Activated gamma-delta T cell treated with anti-CD3 and anti-CD28 coated beads, Interleukin-2, amount 50 U/mL, for 16 hours (primary cell): ENCODE results near the gene HAL.

ENCODE experiments used
- DNase-seq: peaks from one replicate; pipeline ENCODE4 v3.0.0-alpha.2; 2020; ENCODE audit warnings: low read depth

The HAL gene

DNA sequence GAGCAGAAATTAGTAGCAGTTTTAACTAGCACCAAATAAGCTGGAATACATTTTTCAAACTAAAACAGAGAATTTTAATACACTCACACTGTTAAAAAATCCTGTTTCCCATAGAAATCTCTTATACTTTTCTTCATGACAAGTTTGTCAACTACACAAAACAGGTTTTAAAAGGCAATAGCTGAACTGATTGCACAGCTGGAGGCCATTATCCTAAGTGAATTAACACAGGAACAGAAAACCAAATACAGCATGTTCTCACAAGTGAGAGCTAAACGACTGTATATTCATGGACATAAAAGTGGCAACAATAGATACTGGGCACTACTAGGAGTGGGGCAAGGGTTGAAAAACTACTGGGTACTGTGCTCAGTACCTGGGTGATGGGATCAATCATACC lies 11.6 kb upstream of the HAL start:
- no peak for DNase-seq

DNA sequence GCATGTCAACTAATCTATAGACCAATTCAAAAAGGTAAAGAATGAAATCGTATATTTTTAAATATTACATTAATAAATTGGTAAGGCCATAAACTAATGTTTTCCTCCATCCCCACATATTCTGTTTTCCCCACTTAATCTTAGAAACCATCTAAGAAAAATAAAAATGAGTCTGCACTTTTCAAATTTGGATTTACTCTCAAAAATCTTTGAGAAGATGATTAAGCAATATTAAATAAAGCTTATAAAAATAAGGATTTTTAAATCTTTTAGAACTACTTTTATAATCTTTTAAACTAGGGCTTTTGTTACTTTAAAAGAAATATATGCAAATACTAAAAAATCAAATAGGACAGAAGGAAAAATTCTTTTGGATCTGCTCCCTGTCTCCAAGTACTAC lies 10.6 kb upstream of the HAL start:
- no peak for DNase-seq

DNA sequence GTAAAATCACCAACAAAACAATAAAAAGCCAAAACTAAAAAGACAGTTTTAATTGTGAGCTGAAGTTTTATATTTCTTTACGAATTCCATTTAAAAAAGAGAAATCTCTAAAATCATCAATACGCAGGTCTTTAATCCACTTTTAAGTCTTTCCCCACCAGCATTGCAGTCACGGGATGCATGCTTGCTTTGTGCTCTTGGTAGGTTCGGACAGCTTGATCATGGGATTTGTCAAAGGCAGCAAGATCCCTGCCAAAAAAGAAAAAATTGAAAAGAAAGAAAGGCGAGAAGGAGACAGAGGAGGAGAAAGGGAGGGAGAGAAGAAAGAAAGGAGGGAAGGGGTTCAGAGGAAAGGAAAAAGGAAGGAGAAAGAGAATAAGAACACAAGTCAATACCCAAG lies 4.7 kb upstream of the HAL start:
- no peak for DNase-seq

DNA sequence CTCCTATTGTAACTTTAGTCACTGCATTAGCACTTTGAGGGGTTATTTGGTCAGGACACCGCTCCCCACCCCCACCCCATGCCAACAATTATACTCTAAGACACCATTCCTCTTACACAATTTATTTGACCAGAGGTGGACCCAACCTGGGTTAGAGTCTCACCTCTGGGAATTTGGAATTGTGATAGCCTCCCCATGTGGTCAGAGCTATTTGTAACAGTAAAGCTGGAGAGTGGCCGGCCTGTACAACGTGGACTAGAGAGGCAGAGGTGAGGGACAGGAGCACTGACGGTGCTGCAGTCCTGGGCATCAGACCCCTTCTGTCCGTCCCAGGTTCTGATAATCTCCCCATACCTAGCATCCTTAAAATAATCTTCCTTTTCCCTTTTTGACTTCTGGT lies 3.3 kb upstream of the HAL start:
- DNase-seq, result no peak

DNA sequence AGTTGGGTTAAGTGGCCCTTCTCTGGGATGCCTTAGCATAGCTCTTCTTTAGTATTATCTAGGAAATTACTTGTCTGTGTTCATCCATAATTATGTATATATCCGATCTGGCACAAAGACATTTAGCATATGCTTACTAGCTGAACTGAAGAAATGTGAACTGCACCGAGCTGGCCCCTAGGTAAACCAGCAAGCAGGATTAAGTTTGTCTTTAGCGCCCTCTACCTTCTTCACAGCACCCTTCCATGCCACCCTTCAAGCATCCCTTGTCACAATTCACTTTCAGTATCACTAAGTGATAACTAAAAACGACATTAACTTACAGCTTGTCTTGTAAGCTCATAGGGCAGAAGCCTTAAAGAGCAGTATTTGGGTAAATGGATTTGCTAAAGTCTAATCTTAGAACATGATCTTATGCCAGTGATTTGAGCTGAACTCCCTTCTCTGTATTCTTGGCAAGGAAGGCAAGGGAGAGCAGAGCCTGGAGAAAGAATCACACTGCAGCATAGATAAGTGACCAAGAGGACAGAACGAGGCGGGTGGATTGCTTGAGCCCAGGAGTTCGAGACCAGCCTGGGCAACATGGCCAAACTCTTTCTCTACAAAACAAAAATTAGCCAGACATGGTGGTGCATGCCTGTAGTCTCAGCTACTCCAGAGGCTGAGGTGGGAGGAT lies 2.6 kb upstream of the HAL start:
- no peak for DNase-seq

DNA sequence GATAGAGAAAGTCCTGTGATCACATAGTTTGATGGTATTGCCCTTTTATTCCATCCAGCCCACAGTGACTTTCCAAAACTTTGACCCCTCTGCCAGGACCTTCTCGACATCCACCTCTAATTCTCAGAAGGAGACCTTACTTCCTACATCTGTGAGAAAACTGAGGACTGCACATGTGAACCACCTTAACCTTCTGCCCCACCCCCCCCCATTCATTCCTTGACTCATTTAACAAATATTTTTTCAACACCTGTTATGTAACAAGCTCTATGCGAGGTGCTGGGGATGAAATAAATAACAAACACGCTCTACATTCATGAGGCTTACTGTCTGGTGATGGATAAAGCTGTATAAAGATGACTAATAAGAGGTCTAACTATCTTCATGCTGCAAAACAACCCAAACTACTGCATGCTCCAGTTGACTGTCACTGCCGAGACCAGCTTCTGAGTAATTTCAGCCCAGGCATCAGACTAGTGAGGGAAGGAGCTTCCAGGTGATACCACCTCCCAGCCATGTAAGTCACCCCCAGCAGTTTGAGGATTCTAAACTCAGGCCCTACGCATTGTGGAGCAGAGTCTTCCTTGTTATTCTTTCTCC lies 1.9 kb upstream of the HAL start:
- no peak for DNase-seq

DNA sequence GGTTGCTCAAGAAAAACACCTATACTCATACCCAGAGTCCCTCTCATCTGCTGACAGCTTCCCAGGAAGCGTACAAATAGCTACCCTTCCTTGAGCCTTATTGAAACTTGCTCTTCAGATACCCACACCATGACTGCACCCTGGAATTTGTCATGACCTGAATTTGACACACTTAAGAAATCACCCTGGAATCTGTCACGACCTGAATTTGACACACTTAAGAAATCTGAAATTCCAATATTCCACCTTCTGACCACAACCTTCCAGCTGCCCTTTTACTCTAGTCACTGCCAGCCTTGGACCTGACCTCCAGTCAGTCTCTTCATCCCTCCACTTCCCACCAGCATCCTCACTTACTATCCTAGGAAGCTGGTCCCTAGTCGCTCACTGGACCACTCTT lies 1.1 kb upstream of the HAL start:
- DNase-seq, result no peak

DNA sequence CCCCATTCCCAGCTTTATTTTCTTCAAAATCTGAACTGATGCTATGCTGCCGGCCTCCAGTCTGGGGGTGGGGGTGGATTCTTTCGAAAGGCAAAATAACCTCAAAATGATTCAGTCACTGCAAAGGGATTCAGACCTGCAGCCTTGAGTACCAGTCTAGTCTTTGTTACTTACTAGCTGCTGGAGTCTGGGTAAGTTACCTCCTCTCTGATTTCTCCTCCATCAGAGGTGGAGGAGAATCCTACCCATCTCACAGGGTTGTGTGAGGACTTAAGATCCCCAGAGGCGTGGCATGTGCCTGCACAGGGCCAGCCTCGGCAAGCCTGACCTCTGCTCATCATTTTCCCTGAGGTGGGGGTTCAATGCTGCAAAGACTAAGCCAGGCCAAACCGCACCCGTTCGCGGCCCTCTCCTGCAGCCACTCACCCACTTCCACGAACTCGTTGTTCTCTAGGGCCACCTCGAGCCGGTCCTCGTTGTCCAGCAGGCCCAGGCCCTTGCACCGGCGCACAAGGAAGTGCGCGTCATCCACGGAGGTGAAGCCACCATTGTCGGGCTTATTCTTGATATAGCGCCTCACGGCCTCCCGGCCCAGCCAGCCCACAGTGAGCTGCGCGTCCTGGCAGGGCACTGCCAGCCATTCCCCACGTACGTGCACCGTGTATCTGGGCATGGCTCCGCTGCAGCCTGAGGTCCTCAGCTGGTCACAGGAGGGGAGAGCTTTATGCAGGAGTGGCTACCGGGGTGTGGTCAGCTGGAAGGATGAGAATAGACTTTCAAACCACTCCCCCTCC lies 709 bp downstream of the HAL start:
- no peak for DNase-seq

DNA sequence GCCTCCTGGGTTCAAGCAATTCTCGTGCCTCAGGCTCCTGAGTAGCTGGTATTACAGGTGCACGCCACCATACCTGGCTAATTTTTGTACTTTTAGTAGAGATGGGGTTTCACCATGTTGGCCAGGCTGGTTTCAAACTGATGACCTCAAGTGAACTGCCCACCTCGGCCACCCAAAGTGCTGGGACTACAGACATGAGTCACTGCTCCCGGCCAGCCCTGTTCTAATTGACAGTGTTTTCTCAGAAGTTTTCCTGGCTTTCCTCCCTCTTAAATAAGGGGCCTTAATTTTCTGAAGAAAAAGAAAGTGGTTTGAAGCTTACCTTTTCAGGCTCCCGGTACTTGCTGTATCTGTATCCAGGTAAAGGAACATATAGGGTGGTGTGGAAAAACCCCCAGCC lies 1.7 kb downstream of the HAL start:
- DNase-seq, result no peak

DNA sequence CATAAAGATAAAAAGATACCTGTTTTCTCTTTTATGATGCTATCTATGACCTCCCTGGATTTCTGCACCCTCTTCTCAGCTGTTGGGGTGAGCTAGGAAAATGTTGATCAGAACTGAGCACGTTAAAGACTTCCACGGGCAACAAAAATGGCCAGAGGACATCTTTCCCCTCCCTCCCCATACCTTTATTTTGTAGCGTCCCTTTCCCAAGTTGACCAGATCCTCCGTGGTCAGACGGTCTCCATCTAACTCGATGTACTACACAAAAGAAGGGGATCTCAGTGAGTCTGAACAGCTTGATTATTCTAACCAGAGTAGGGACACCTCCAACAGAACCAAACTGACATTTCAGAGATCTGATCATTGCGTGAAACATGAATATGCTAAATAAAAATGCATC lies 2.2 kb downstream of the HAL start:
- no peak for DNase-seq

DNA sequence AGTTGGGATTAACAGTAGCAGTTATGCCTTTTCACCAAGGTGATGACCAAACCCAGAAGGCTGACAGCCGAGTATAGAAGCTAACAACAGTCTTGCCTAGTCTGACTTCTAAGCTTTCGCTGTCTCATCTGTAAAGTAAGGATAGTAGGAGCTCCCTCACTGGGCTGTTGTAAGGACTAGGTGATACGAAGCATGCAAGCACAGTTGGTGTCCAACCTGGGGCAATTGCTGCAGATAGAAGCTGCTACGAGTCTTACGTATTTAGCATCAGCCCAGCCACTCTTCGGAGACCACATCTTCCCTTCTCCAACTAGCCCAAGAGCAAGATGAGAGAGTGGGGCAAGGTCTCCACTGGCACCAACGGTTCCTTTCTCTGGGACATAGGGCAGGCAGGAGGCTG lies 6.0 kb downstream of the HAL start:
- DNase-seq, result no peak

DNA sequence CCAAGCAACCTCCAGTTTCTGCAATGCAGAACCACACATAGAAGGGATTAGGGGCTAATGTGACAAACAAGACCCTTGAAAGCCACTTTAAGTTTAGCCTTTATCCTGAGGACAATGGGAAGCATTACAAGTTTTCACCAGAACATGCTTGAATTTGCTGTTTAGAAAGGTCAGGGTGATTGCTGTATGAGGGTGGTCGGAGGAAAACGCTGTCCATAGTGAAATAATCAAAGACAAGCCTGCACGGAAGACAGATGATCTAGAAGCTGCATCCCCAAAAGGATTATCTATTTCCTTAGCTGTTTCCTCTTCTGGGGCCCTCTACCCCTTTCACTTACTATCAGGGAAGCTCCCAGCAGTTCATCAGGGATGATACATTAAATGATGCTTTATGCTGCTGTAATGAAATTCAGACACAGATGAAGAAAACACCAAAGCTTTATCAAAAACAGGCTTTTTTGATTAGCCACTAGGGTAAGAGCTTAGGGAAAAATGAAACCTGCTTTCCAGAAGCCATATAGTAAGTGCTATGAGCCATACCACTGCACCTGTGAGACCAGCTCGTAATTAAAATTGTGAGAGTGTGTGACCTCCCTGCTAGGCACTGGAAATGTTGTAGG lies 6.5 kb downstream of the HAL start:
- no peak for DNase-seq

DNA sequence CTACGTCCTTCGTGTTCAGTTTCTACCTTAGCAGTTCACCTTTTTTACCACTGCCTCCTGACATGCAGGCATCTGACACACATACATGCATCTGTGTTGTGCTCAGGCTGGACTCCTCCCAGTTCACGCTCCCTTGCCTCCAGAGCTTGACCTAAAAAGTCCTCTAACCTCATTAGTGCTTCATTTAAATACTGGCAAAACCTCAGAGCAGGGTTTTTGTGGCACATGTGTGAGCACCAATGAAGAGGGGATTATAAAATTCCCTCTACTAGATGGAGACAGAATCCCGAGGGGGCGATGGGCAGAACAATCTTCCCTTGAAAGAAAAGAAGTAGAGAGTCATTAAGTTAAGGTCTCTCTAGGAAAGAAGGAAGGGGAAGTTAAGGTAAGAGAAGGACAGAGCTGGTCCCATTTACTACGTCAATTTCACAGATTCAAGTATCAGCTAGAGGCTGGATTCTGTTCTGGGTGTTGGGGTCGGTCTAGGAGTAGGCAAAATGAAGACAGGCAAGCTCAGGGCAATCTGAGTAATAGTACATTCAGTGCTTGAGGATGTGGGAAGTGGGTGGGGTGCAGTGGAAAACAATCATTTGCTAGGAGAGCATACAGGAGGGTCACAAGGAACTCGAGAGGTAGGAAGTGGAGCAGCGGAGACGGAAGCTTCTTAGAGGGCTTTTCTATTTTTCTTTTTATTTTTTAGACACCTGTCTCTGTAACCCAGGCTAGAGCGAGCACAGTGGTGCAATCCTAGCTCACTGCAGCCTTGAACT lies 7.5 kb downstream of the HAL start:
- DNase-seq, result no peak

DNA sequence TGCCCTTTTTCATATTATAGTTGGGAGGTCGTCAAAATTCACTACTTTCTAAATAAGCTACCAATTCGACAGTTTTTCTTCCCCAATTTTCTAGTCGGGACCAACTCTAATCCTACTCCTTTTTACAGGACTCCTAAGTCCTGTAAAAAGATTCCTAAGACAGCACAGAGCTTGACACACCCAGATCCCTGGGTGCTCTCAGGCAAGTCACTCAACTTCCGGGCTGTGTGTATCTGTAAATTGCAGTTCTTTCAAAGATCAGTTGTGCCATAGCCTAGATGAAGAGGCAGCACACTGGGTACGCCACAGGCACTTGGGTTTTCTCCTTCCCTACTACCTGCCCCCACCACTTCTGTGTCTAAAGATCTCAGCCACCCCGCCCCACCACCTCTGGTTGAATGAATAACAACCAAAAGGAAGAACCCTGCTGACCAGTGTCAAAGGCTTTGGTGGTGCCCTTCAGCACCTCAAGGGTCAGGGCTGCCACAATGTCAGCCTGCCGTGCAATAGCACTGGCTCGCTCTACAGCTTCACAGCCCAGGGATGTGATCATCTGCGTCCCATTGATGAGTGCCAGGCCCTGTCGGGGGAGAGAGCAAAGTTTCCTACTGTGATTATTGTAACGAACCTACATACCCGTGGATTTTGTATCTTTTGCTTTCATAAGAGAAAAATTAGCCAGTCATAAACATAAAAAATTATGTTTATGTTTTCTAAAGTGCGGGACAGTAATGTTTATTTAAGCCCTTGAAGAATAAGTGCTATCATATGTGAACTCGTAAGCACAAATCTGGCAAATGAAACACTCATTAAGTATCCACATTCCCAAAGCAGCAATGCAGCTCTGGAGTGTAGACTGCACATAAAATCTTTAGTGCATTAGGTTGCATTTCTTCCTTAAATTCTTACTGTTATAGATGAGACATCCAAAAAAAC lies 9.2 kb downstream of the HAL start:
- DNase-seq, result no peak

DNA sequence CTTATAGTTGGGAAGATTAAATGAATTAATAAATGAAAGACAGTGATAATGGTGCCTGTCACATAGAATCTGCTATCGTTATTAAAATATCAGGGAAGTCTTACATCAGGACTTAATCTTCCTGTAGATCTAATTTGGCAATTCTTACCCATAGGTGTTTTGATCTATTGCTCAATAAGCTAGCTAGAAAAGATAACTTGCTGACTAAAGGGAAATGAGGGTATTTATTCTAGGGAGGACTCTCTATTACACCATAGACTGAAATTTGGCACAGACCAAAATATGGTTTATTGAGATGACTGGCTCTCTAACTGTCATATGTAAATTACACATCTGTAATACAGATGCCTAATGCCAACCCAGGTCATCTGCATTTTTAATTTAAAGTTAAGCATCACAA lies 11.5 kb downstream of the HAL start:
- DNase-seq, result no peak

DNA sequence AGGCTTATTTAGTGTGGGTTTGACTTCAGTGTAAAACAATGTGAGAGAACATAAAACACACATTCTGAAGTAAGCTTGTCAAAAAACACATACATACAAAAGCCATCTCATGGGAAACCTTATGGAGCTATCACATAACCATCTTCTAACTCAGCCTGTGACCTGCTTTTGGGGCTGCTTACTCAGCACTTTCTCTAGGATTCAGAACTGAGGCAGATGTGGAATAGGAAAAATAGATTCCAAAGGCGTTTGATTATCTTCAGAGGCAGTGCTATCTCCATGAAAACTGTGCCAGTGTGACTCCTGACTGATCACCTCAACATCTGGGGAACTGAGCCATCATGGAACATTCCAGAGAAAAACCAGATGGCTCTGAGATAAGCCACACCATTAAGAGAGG lies 13.5 kb downstream of the HAL start:
- DNase-seq, result no peak

DNA sequence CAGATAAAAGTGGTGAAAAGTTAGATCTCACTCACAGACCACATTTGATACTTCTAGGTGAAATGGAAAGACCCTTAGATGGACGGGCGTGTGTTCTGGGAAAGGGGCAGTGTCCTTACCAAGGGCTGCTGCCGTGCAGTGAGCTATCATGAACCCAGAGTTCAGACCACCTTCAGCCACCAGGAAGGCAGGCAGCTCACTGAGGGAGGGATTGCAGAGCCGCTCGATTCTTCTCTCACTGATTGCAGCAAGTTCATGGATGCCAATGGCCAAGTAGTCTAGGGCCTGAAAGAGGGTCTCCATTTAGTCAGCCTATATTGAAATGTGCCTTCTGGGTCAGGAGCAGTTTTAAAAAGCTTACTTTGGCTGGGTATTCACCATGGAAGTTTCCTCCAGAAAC lies 15.7 kb downstream of the HAL start:
- no peak for DNase-seq

DNA sequence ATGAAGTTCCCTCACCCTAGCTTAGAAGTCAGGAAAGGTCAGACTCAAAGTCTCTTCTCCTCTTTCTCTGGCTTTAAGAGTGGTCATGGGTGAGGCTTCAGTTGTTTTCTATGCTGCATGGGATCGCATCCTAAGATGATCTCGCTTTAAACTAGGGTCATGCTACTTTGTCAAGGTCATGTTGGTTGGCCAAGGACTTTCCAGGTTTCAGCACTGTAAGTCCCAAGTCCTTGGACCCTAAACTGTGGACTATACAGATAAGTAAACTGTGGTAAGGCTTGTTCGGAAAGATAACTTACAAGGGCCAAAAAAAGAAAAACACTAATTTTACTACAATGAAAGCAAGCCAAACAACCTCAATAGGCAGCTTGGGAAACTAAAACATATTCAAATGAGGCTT lies 17.4 kb downstream of the HAL start:
- DNase-seq, result no peak

DNA sequence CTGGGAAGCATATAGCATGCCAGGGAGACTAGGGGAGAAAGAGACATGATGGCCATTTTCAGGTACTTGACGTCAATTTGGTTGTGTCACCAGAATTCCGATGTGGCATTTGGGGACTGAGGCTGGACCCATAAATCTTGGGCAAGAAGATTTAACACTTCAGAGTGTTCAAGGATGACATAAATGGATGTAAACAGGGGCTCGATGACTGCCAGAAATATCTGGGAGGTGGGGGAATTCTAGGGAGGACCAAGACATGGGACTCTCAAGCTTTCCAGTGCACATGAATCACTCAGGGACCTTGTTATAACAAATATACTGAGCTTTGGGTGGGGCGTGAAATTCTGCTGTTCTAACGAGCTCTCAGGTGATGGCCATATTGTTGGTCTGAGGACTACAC lies 17.8 kb downstream of the HAL start:
- DNase-seq, result no peak

DNA sequence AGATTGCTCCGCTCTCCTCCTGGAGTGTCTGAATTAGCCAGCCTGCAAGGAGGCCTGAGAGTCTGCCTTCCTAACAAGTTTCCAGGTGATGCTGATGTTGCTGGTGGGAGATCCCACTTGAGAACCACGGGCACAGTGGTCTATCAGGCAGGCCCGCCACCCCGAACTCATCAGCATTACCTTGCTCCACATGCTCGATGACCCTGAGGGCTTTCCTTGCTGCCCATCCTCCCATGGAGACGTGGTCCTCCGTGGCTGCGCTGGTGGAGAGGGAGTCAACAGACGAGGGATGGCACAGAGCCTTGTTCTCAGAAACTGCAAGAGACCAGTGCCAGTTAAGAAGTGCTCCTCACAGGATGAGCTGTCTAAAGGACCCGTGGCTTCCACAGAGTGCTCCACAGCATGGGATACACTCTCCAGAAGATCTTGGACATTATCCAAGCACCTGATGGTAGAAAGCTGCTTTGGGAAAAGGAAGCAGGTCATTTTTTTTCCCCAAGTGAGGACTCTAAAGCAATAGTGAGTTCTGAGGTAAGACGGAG lies 18.3 kb downstream of the HAL start:
- no peak for DNase-seq

DNA sequence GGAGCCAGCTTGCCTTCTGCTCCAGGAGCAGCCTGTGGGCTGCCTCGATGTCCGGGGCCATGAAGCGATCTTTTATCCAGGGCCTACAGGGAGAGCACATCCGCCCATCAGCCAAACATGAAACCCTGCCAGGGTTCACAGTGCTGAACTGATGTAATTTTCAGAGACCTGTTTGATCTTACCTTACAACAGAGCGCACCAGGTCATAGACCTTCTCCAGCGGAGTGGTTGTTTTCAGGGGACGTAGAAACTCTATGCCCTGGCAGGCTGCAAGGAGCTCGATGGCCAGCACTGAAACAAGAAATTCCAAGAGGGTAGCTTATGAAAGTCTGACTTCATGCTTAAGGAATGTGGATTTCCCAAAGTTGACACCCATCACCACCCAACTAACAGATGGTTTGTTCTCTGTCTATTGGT lies 19.7 kb downstream of the HAL start:
- DNase-seq, result no peak
